IMR-90 (cell line): ENCODE measurements around the gene FAIM. TPM values are rescaled to one million over a fixed set of nuclear protein-coding genes. Genes with fewer than 3 reads are reported as not detected.
"Not testable (repeated sequence)": the region's sequence is repeated elsewhere in the genome, so short reads cannot be mapped to it uniquely, and the experiment has no call there.

Experiments used
- ATAC-seq: fragments of 200-7000 bp; cut with Tn5 transposase; 2 replicates; pipeline ENCODE4 v1.9.1; 2020; ENCODE audit warnings: low read depth, mild to moderate bottlenecking, moderate library complexity
- BruUV-seq: library from RNA; stranded (reverse); fragments of 400-500 nt; replicated peaks from 2 replicates; lab custom pipeline; 2021; lab: Mats Ljungman, UMichigan
- CTCF ChIA-PET: fragments of 300-600 bp; formaldehyde crosslinking; extraction: SDS; loops from one replicate; lab custom pipeline; 2021; ENCODE audit warnings: antibody characterized with exemption; lab: Yijun Ruan, JAX
- POLR2A ChIA-PET: fragments of 300-600 bp; sonication (Branson Sonifier 250); formaldehyde crosslinking; loops from one replicate; lab custom pipeline; 2022; ENCODE audit warnings: antibody characterized with exemption; ENCODE audit not compliant: unreplicated experiment; lab: Charles Lee
- DNase-seq: peaks from one replicate; pipeline ENCODE4 v3.0.0; 2013
- H2AFZ ChIP-seq: replicated peaks from 2 replicates; pipeline ENCODE3; 2013; ENCODE audit warnings: low read length, mild to moderate bottlenecking; ENCODE audit not compliant: poor library complexity
- H2AK5ac ChIP-seq: 2 replicates; pipeline ENCODE4 v1.6.1; 2013; ENCODE audit warnings: low read depth, low read length, inconsistent platforms
- H2AK9ac ChIP-seq: replicated peaks from 2 replicates; pipeline ENCODE3; 2013; ENCODE audit warnings: mild to moderate bottlenecking, low read depth, low read length, moderate library complexity; ENCODE audit not compliant: poor library complexity
- H2BK120ac ChIP-seq: 2 replicates; pipeline ENCODE4 v1.6.1; 2013; ENCODE audit warnings: low read depth, low read length, inconsistent platforms
- H2BK15ac ChIP-seq: 3 replicates; pipeline ENCODE4 v1.6.1; 2013; ENCODE audit warnings: low read depth, low read length, inconsistent platforms
- H2BK20ac ChIP-seq: 2 replicates; pipeline ENCODE4 v1.6.1; 2013; ENCODE audit warnings: low read depth, mild to moderate bottlenecking, inconsistent platforms, low read length, moderate library complexity
- H2BK5ac ChIP-seq: 2 replicates; pipeline ENCODE4 v1.6.1; 2013; ENCODE audit warnings: mild to moderate bottlenecking, low read depth, low read length, inconsistent platforms; ENCODE audit not compliant: poor library complexity, severe bottlenecking
- H3K14ac ChIP-seq: replicated peaks from 2 replicates; pipeline ENCODE4 v1.6.1; 2013; ENCODE audit warnings: low read depth, low read length, inconsistent platforms
- H3K18ac ChIP-seq: 2 replicates; pipeline ENCODE4 v1.6.1; 2013; ENCODE audit warnings: low read depth, low read length, control low read depth
- H3K23ac ChIP-seq: 2 replicates; pipeline ENCODE4 v1.6.1; 2013; ENCODE audit warnings: low read depth, low read length, inconsistent platforms
- H3K27ac ChIP-seq: 2 replicates; pipeline ENCODE4 v1.5.1; 2013; ENCODE audit warnings: mild to moderate bottlenecking, control low read depth, low read length; ENCODE audit not compliant: insufficient read depth
- H3K27me3 ChIP-seq: 2 replicates; pipeline ENCODE4 v1.6.1; 2013; ENCODE audit warnings: low read length; ENCODE audit not compliant: control insufficient read depth, insufficient read depth
- H3K36me3 ChIP-seq: 2 replicates; pipeline ENCODE4 v1.6.1; 2013; ENCODE audit warnings: low read length, mixed read lengths; ENCODE audit not compliant: control insufficient read depth, insufficient read depth
- H3K4ac ChIP-seq: 2 replicates; pipeline ENCODE4 v1.6.1; 2013; ENCODE audit warnings: low read depth, low read length, inconsistent platforms
- H3K4me1 ChIP-seq: 2 replicates; pipeline ENCODE4 v1.6.1; 2013; ENCODE audit warnings: low read length, mixed read lengths; ENCODE audit not compliant: control insufficient read depth, insufficient read depth
- H3K4me2 ChIP-seq: 2 replicates; pipeline ENCODE4 v1.6.1; 2013; ENCODE audit warnings: low read depth, mild to moderate bottlenecking, control low read depth, low read length, moderate library complexity
- H3K4me3 ChIP-seq: 2 replicates; pipeline ENCODE4 v1.5.1; 2013; ENCODE audit warnings: low read depth, mild to moderate bottlenecking, control low read depth, low read length, moderate library complexity; ENCODE audit not compliant: insufficient read depth
- H3K56ac ChIP-seq: 2 replicates; pipeline ENCODE4 v1.6.1; 2013; ENCODE audit warnings: low read length, inconsistent platforms; ENCODE audit not compliant: insufficient read depth; ENCODE audit errors: extremely low read depth
- H3K79me1 ChIP-seq, 2 experiments: 2 replicates each; pipeline ENCODE4 v1.6.1; 2013; ENCODE audit warnings: low read length in 2 of 2, inconsistent platforms in 1 of 2, low read depth in 1 of 2
- H3K9ac ChIP-seq: 2 replicates; pipeline ENCODE4 v1.6.1; 2013; ENCODE audit warnings: low read depth, low read length, control low read depth
- H3K9me1 ChIP-seq: 2 replicates; pipeline ENCODE4 v1.6.1; 2013; ENCODE audit warnings: low read length, inconsistent platforms; ENCODE audit not compliant: insufficient read depth
- H3K9me3 ChIP-seq: 2 replicates; pipeline ENCODE4 v1.6.1; 2013; ENCODE audit warnings: low read length; ENCODE audit not compliant: control insufficient read depth, insufficient read depth
- H4K20me1 ChIP-seq: 2 replicates; pipeline ENCODE4 v1.6.1; 2013; ENCODE audit warnings: low read length, inconsistent platforms; ENCODE audit not compliant: insufficient read depth
- H4K5ac ChIP-seq: 2 replicates; pipeline ENCODE4 v1.6.1; 2013; ENCODE audit warnings: mild to moderate bottlenecking, low read depth, low read length, control low read depth
- H4K8ac ChIP-seq, 2 experiments: 2 replicates each; pipeline ENCODE4 v1.6.1; 2013; ENCODE audit warnings: low read depth in 2 of 2, low read length in 2 of 2, control low read depth in 1 of 2, inconsistent platforms in 1 of 2
- H4K91ac ChIP-seq: 2 replicates; pipeline ENCODE4 v1.6.1; 2013; ENCODE audit warnings: low read depth, low read length, inconsistent platforms; ENCODE audit not compliant: insufficient read depth
- CEBPB ChIP-seq: IDR thresholded peaks from 2 replicates; pipeline ENCODE4 v1.6.1; 2012; ENCODE audit warnings: low read depth, low read length, improper control_type of control experiment
- MAFK ChIP-seq: IDR thresholded peaks from 2 replicates; pipeline ENCODE4 v1.6.1; 2012; ENCODE audit warnings: low read depth, low read length, improper control_type of control experiment
- WGBS, 2 experiments: methylation state at CpG; one replicate each; pipeline versions ENCODE4 v1.1.5 to v1.1.7; 2013; ENCODE audit warnings: missing lambda C conversion rate in 2 of 2; ENCODE audit not compliant: insufficient read length in 1 of 2; ENCODE audit errors: extremely low coverage in 2 of 2; 5-methylcytosine and 5-hydroxymethylcytosine counted together
- dilution Hi-C: fragments of 300-500 bp; cut with HindIII; formaldehyde crosslinking; loops from one replicate; pipeline ENCODE4 v1.14.3; 2018; ENCODE audit warnings: low sequenced_read_pairs; ENCODE audit not compliant: unreplicated experiment
- in situ Hi-C: fragments of 300-500 bp; cut with MboI; formaldehyde crosslinking; loops from 3 replicates; pipeline ENCODE4 v1.14.3; 2019; ENCODE audit warnings: low sequenced_read_pairs, inconsistent platforms, mixed read lengths
- intact Hi-C: fragments of 100-400 bp; cut with micrococcal nuclease; formaldehyde crosslinking; loops from 2 replicates; pipeline ENCODE4 v1.10.0; 2022
- polyA plus RNA-seq, 3 experiments: library from polyadenylated mRNA; depleted of rRNA; stranded (reverse); fragments of >200 nt; gene quantifications; 2 replicates each; pipeline ENCODE4 v1.2.3, GENCODE V29; 2012; ENCODE audit warnings: low replicate concordance in 1 of 3
- total RNA-seq: library from RNA; depleted of rRNA; stranded (reverse); fragments of >200 nt; gene quantifications from 2 replicates; pipeline ENCODE4 v1.2.3, GENCODE V29; 2012

FAIM gene
- total and polyA plus RNA-seq, 2 of the 4 experiments (the other 2 are of a cell fraction) = 2.5 to 3.4 TPM

GRCh38 chr3:138569090-138569489 lies 39.5 kb upstream of the FAIM start:
- Histone ChIP-seq H2AK9ac (no peak overlapping the region), H3K27me3 (no peaks in the 10 kb centered on the region), H3K56ac (no peak overlapping the region), H3K18ac (no peak overlapping the region), H4K8ac (no peak overlapping the region), H3K4me1 (no peaks in the 10 kb centered on the region), H2BK20ac (no peak overlapping the region), H2BK15ac (no peak overlapping the region), H2BK120ac (no peak overlapping the region), H3K79me1 (peaks cover 0 to 3% of the 10 kb centered on the region in 2 experiments; a peak in 1 of 4 replicates), H2AFZ (no peak overlapping the region), H3K4ac (no peak overlapping the region), H3K36me3 (no peaks in the 10 kb centered on the region), H3K14ac (no peak overlapping the region), H3K4me3 (no peak overlapping the region), H2BK5ac (no peak overlapping the region), H3K9ac (no peak overlapping the region), H3K4me2 (no peak overlapping the region), H2AK5ac (no peak overlapping the region), H4K5ac (no peak overlapping the region), H3K9me3 (peaks cover 2% of the 10 kb centered on the region; the same call in 1 of the 2 replicates), H4K20me1 (no peaks in the 10 kb centered on the region), H3K23ac (no peak overlapping the region), H3K9me1 (no peaks in the 10 kb centered on the region), H4K91ac (no peak overlapping the region), H3K27ac (no peak overlapping the region)
- dilution Hi-C loops (no loop called here), in situ Hi-C loops (no loop called here), intact Hi-C loops (no loop called here)
- ATAC-seq (peak; percentile 46), DNase-seq (peak; percentile 57)
- BruUV-seq = no TSS peak
- no CpG with 5 or more reads among the region's 2 CpGs for WGBS, 2 experiments
- POLR2A ChIA-PET = no interaction called here
- TF ChIP-seq CEBPB (no peak), MAFK (peak; percentile 95)
- CTCF ChIA-PET = interaction anchor here (0.6 kb wide), 1 partner anchor 744 kb away, joined by 4 read pairs; no protein-coding TSS in a partner anchor

GRCh38 chr3:138569624-138570023 lies 38.9 kb upstream of the FAIM start:
- H4K20me1 ChIP-seq, in situ Hi-C loops, intact Hi-C loops: not testable (repeated sequence)

More at GRCh38 chr3:138569624-138570023, 38.9 kb upstream of the FAIM start:
- H3K79me1 ChIP-seq, H3K27me3 ChIP-seq, POLR2A ChIA-PET, DNase-seq, H2BK5ac ChIP-seq, H4K8ac ChIP-seq, H3K36me3 ChIP-seq, H3K56ac ChIP-seq, H3K27ac ChIP-seq, BruUV-seq, H3K23ac ChIP-seq, H4K91ac ChIP-seq, H2AFZ ChIP-seq, H2BK20ac ChIP-seq, H3K4me3 ChIP-seq, H2AK9ac ChIP-seq, H2AK5ac ChIP-seq, CTCF ChIA-PET, H3K4me1 ChIP-seq, H3K9ac ChIP-seq, H3K18ac ChIP-seq, H3K14ac ChIP-seq, H2BK120ac ChIP-seq, ATAC-seq, H2BK15ac ChIP-seq, dilution Hi-C loops, H4K5ac ChIP-seq, H3K4ac ChIP-seq, H3K9me1 ChIP-seq, H3K9me3 ChIP-seq, H3K4me2 ChIP-seq: not testable (repeated sequence)
- WGBS, 2 experiments = 88% methylated on average over 2 of the region's 8 CpGs; no CpG with 5 or more reads in 1 of the 2 experiments
